Measurements from ENCODE around the gene CACNA1E.

- TF ChIP-seq CTCF (IDR thresholded peaks at IDR 0.05; ENCODE audit: insufficient read depth, low read length, poor library complexity, severe bottlenecking): no peak
- no peak for TF ChIP-seq EZH2phosphoT487 (conservative IDR thresholded peaks at IDR 0.05; ENCODE audit: low read length)
Measured at GRCh38 chr1:181754103-181754502, 270.8 kb downstream of the CACNA1E start.

All from SU-DHL-6 (cell line).